Esophagus muscularis mucosa (tissue), 4 donors: ENCODE data around the gene PDXP. TPM values are rescaled to one million over a fixed set of nuclear protein-coding genes. Genes with fewer than 3 reads are reported as not detected.
A peak's percentile ranks its signal among the peaks of the same experiment; 100 is the strongest.
"Not testable (repeated sequence)": the region's sequence is repeated elsewhere in the genome, so short reads cannot be mapped to it uniquely, and the experiment has no call there.

ENCODE experiments used
- DNase-seq: peaks from one replicate; pipeline ENCODE4 v3.0.0-alpha.2; 2017; ENCODE audit errors: extremely low spot score
- H3K27ac ChIP-seq, 4 donors: fragments of 200-600 bp; sonication (generic); replicated peaks in 1 of 4; 1 replicate in 3 of 4; 2 replicates in 1 of 4; pipeline ENCODE4 v1.5.1; 2016 to 2019; ENCODE audit warnings: mild to moderate bottlenecking in 1 of 4
- H3K27me3 ChIP-seq, 4 donors: fragments of 200-600 bp; sonication (generic); one replicate each; pipeline versions ENCODE4 v1.5.1 to v1.6.0; 2016 to 2019
- H3K36me3 ChIP-seq, 4 donors: fragments of 200-600 bp; sonication (generic); one replicate each; pipeline ENCODE4 v1.5.1; 2016 to 2019
- H3K4me1 ChIP-seq, 4 donors: fragments of 200-600 bp; sonication (generic); one replicate each; pipeline ENCODE4 v1.5.1; 2016 to 2019
- H3K4me3 ChIP-seq, 4 donors: fragments of 200-600 bp; sonication (generic); 1 replicate in 2 of 4; 2 replicates in 2 of 4; pipeline ENCODE4 v1.5.1; 2016 to 2019; ENCODE audit warnings: mild to moderate bottlenecking in 4 of 4, moderate library complexity in 1 of 4
- H3K9me3 ChIP-seq, 4 donors: fragments of 200-600 bp; sonication (generic); 1 replicate in 3 of 4; 2 replicates in 1 of 4; pipeline ENCODE4 v1.5.1; 2016 to 2019
- CTCF ChIP-seq, 3 experiments: fragments of 200-600 bp in 2 of 3; fragments of 450-650 bp in 1 of 3; sonication (generic) in 2 of 3; IDR thresholded peaks; one replicate each; pipeline ENCODE4 v1.5.1; 2017 to 2019; ENCODE audit warnings: antibody characterized with exemption in 3 of 3, mild to moderate bottlenecking in 2 of 3, moderate library complexity in 1 of 3
- EP300 ChIP-seq: sonication (generic); formaldehyde crosslinking; IDR thresholded peaks from one replicate; pipeline ENCODE4 v1.6.1; 2017; ENCODE audit warnings: antibody characterized with exemption
- POLR2A ChIP-seq: fragments of 450-650 bp; IDR thresholded peaks from one replicate; pipeline ENCODE4 v1.6.1; 2017; ENCODE audit warnings: antibody characterized with exemption, moderate library complexity, mild to moderate bottlenecking, low read depth
- POLR2AphosphoS5 ChIP-seq, 2 donors: sonication (generic); formaldehyde crosslinking; IDR thresholded peaks; one replicate each; pipeline ENCODE4 v1.6.1; 2017; ENCODE audit warnings: antibody characterized with exemption in 2 of 2
- WGBS: methylation state at CpG from one replicate; pipeline ENCODE4 v1.1.5; 2018; 5-methylcytosine and 5-hydroxymethylcytosine counted together
- intact Hi-C: fragments of 100-400 bp; cut with DNase I; formaldehyde crosslinking; loops from one replicate; pipeline ENCODE4 v1.15.1; 2023
- total RNA-seq, 4 donors: library from RNA; depleted of rRNA; stranded (reverse); fragments of >200 nt; gene quantifications; one replicate each; pipeline versions ENCODE4 v1.1.0 to v1.2.1, GENCODE V29; 2016

The PDXP gene
- total RNA-seq, 4 donors from 2014 or later, result 7.3 to 28.3 (median 17.4) TPM

- no peaks in the 10 kb centered on the region for H3K27me3 ChIP-seq
- DNase-seq, result no peak
- H3K27ac ChIP-seq, result peak overlapping the region in 2 of 4 donors; percentile 6
- H3K4me1 ChIP-seq, result peaks cover 3 to 10% (median 8%) of the 10 kb centered on the region in 4 donors
- intact Hi-C loops, result no loop called here
- H3K36me3 ChIP-seq, result peaks cover 0 to 20% (median 11%) of the 10 kb centered on the region in 4 donors
- no peak overlapping the region for H3K4me3 ChIP-seq
- no peak for TF ChIP-seq POLR2AphosphoS5 (IDR thresholded peaks at IDR 0.05)
- no peak for TF ChIP-seq POLR2A
- no peak for TF ChIP-seq CTCF (IDR thresholded peaks at IDR 0.05)
- no peak for TF ChIP-seq EP300
- 85% methylated on average over 9 of the region's 9 CpGs for WGBS
- no peaks in the 10 kb centered on the region for H3K9me3 ChIP-seq
These were observed 10.6 kb upstream of the PDXP start for GRCh38 chr22:37647928-37648327.

GRCh38 chr22:37650463-37651136, 7.9 kb upstream of the PDXP start:
- H3K27me3 ChIP-seq, result no peaks in the 10 kb centered on the region
- H3K36me3 ChIP-seq, result peaks cover 0 to 23% (median 14%) of the 10 kb centered on the region in 4 donors
- TF ChIP-seq POLR2AphosphoS5 (IDR thresholded peaks at IDR 0.05) (no peak), POLR2A (no peak), EP300 (no peak), CTCF (IDR thresholded peaks at IDR 0.05) (no peak)
- H3K9me3 ChIP-seq, result no peaks in the 10 kb centered on the region
- no peak overlapping the region for H3K27ac ChIP-seq
- H3K4me3 ChIP-seq, result no peak overlapping the region
- intact Hi-C loops, result no loop called here
- 98% methylated on average over 15 of the region's 17 CpGs for WGBS
- H3K4me1 ChIP-seq, result no peaks in the 10 kb centered on the region
- no peak for DNase-seq

GRCh38 chr22:37654563-37655251, 3.8 kb upstream of the PDXP start:
- Histone ChIP-seq H3K27ac (no peak overlapping the region), H3K4me1 (peaks cover 14 to 18% (median 15%) of the 10 kb centered on the region in 4 donors)

GRCh38 chr22:37655252-37655563, 3.3 kb upstream of the PDXP start:
- Histone ChIP-seq H3K36me3 (peaks cover 0 to 21% (median 12%) of the 10 kb centered on the region in 4 donors), H3K4me3 (no peak overlapping the region), H3K9me3 (no peaks in the 10 kb centered on the region), H3K27ac (no peak overlapping the region), H3K27me3 (no peaks in the 10 kb centered on the region), H3K4me1 (peaks cover 19 to 23% (median 19%) of the 10 kb centered on the region in 4 donors)
- TF ChIP-seq EP300, result no peak
- TF ChIP-seq CTCF (IDR thresholded peaks at IDR 0.05), result no peak
- no peak for TF ChIP-seq POLR2AphosphoS5 (IDR thresholded peaks at IDR 0.05)
- no peak for TF ChIP-seq POLR2A
- intact Hi-C loops, result no loop called here
- DNase-seq, result no peak
- WGBS, result 63% methylated on average over 2 of the region's 17 CpGs

More at GRCh38 chr22:37654563-37655251, 3.8 kb upstream of the PDXP start:
- no peak for DNase-seq
- no peak for TF ChIP-seq EP300
- TF ChIP-seq POLR2A, result no peak
- TF ChIP-seq POLR2AphosphoS5 (IDR thresholded peaks at IDR 0.05), result no peak
- TF ChIP-seq CTCF (IDR thresholded peaks at IDR 0.05), result no peak
- Histone ChIP-seq H3K9me3 (no peaks in the 10 kb centered on the region), H3K4me3 (no peak overlapping the region), H3K36me3 (peaks cover 0 to 23% (median 14%) of the 10 kb centered on the region in 4 donors), H3K27me3 (no peaks in the 10 kb centered on the region)
- 83% methylated on average over 14 of the region's 14 CpGs for WGBS
- intact Hi-C loops, result no loop called here

GRCh38 chr22:37656583-37656982, 1.9 kb upstream of the PDXP start:
- H3K27ac ChIP-seq, H3K27me3 ChIP-seq, H3K9me3 ChIP-seq, H3K4me3 ChIP-seq, H3K36me3 ChIP-seq, intact Hi-C loops, DNase-seq: not testable (repeated sequence)
- 93% methylated on average over 4 of the region's 4 CpGs for WGBS
- H3K4me1 ChIP-seq, result peaks cover 29 to 37% (median 33%) of the 10 kb centered on the region in 4 donors
